ENCODE measurements around the gene YPEL1. TPM values are rescaled to one million over a fixed set of nuclear protein-coding genes. Genes with fewer than 3 reads are reported as not detected.

Gene YPEL1
- total and polyA plus RNA-seq, 2 of the 8 experiments (the other 6 are each of a cell fraction or from before 2014, with no cell fraction given): 6.0 to 6.7 TPM

DNA sequence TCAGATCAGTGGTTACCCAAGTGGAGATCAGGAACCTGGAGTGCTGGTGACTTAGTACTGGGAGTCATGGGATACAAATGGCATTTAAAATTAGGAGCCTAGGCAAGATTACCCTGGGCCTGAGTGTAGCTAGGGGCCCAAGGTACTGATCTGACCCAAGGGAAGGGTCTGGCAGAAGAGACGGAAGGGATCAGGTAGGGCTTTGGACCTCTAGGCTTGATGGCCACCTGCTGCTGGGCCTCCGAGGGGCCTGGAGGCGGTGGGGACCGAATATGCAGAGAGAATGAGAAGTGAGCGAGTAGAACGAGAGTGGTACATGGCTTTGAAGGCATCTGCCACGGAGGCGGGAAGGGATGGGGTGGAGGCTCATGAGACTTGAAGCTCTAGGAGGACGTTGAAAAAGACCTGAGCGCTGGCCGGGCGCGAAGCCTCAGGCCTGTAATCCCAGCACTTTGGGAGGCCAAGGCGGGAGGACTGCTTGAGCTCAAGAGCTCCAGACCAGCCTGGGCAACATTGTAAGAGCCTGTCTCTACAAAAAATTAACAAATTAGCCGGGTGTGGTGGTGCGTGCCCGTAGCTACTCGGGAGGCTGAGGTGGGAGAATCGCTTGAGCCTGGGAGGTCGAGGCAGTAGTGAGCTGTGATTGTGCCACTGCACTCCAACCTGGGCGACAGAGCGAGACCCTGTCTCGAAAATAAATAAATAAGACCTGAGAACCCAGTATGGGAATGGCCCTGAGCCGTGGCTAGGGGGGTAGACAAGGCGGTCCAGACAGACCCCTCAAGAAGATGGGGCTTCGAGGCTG is 70.3 kb downstream of the YPEL1 start (continued):
- TF ChIP-seq, protein P1, sequence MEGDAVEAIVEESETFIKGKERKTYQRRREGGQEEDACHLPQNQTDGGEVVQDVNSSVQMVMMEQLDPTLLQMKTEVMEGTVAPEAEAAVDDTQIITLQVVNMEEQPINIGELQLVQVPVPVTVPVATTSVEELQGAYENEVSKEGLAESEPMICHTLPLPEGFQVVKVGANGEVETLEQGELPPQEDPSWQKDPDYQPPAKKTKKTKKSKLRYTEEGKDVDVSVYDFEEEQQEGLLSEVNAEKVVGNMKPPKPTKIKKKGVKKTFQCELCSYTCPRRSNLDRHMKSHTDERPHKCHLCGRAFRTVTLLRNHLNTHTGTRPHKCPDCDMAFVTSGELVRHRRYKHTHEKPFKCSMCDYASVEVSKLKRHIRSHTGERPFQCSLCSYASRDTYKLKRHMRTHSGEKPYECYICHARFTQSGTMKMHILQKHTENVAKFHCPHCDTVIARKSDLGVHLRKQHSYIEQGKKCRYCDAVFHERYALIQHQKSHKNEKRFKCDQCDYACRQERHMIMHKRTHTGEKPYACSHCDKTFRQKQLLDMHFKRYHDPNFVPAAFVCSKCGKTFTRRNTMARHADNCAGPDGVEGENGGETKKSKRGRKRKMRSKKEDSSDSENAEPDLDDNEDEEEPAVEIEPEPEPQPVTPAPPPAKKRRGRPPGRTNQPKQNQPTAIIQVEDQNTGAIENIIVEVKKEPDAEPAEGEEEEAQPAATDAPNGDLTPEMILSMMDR (IDR thresholded peaks at IDR 0.05; ENCODE audit: control extremely low read depth in 1 of 3, insufficient read depth in 1 of 3, low read depth in 1 of 3, low read length in 3 of 3): no peak
- no peak for TF ChIP-seq SUZ12 (IDR thresholded peaks at IDR 0.05; ENCODE audit: low read length)

Data from H1 (cell line).